Measurements from ENCODE around the gene CRYAB. TPM values are rescaled to one million over a fixed set of nuclear protein-coding genes. Genes with fewer than 3 reads are reported as not detected.

CRYAB gene
- total RNA-seq, 4 donors from 2014 or later: 82.4 to 1,340 (median 304) TPM

DNA sequence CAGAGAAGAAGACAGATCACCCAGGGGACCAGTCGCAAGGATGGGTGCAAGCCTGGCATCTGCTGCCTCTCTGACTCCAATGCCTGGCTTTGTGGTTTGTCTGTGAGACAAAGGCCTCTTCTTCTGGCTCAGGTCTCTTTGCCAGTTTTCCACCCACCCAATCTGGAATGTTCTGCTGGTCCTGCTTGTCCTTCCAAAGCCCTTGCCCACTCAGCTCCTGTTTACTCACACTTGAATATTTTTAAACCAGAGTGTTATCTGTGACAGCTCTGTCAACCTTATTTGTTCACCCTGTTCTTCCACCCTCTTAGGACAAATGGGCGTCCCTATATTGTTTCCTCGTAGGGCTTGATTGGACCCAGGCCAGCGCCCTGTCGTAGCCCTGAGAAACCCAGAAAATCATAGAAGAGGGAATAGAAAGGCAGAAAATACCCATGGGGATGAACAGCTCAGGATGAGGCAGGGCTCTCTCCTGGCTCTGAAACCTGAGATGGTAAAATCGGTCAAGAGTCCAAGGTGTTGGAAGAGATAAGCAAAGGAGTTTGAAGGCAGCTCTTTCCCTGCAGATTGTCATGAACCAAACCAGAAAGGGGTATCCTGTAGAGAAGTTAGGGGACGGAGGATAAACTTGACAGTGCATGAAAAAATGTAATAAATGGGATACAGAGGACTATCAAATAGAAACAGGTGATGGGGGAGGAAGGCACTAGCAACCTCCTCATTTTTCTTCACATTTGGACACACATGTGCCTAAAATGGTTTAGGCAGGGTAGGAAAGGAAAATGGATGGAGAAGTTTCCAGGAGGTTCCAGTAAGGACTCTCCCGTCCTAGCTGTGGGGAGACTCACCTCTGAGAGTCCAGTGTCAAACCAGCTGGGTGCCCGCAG, 651 bp downstream of the CRYAB start:
- DNase-seq (ENCODE audit: low spot score): no peak
- TF ChIP-seq, protein P1, sequence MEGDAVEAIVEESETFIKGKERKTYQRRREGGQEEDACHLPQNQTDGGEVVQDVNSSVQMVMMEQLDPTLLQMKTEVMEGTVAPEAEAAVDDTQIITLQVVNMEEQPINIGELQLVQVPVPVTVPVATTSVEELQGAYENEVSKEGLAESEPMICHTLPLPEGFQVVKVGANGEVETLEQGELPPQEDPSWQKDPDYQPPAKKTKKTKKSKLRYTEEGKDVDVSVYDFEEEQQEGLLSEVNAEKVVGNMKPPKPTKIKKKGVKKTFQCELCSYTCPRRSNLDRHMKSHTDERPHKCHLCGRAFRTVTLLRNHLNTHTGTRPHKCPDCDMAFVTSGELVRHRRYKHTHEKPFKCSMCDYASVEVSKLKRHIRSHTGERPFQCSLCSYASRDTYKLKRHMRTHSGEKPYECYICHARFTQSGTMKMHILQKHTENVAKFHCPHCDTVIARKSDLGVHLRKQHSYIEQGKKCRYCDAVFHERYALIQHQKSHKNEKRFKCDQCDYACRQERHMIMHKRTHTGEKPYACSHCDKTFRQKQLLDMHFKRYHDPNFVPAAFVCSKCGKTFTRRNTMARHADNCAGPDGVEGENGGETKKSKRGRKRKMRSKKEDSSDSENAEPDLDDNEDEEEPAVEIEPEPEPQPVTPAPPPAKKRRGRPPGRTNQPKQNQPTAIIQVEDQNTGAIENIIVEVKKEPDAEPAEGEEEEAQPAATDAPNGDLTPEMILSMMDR (IDR thresholded peaks at IDR 0.05): no peak

GRCh38 chr11:111909378-111909777, 2.2 kb downstream of the CRYAB start:
- no peak for DNase-seq (ENCODE audit: low spot score)
- TF ChIP-seq, protein P1 (IDR thresholded peaks at IDR 0.05): no peak
- ATAC-seq (ENCODE audit: low FRiP score): no peak

More for the DNA sequence above, 651 bp downstream of the CRYAB start:
- no peak for ATAC-seq (ENCODE audit: low FRiP score)

DNA sequence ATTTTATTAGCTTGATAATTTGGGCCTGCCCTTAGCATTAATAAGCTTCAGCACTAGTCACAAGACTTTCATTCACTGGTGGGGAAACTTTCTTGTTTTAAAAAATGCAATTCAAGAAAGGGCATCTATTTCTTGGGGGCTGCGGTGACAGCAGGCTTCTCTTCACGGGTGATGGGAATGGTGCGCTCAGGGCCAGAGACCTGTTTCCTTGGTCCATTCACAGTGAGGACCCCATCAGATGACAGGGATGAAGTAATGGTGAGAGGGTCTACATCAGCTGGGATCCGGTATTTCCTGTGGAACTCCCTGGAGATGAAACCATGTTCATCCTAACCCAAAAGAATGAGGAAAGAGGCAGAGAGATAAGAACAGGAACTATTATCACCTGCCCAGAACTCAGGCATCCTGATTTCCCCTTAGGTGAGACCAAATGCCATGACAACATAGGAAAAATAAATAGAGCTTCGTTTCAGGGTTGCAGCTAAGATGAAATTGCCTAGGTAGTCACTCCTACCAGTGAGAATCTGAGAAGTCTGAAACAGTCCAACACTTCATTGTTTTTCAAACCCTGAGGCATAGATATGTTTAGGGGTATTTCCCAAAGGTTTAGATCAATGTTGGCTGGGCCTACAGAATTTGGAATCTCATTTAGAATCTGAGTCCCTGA, 2.8 kb downstream of the CRYAB start:
- DNase-seq (ENCODE audit: low spot score): no peak

DNA sequence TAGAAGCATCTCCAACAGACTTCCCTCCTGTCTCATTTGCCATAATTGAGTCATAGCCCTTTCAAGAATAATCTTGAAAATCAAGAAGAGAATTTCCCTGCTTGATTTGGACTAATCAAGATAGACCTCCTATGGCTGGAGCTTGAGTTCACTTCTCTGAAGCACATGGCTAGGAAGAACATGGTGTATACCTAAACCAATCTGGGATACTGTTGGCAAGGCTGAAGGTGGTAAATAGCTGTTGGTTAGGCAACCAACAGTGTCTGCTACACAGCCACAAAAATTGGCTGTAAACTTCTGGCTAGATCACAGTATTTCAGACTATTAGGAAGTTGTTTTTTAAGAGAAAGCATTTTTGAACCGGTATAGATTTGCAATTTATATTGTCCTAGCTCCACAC, 4.9 kb downstream of the CRYAB start:
- ATAC-seq (ENCODE audit: low FRiP score): no peak
- no peak for DNase-seq (ENCODE audit: low spot score)
- TF ChIP-seq, protein P1 (IDR thresholded peaks at IDR 0.05): no peak

More for the DNA sequence above, 2.8 kb downstream of the CRYAB start:
- TF ChIP-seq, protein P1 (IDR thresholded peaks at IDR 0.05): no peak
- ATAC-seq (ENCODE audit: low FRiP score): no peak

DNA sequence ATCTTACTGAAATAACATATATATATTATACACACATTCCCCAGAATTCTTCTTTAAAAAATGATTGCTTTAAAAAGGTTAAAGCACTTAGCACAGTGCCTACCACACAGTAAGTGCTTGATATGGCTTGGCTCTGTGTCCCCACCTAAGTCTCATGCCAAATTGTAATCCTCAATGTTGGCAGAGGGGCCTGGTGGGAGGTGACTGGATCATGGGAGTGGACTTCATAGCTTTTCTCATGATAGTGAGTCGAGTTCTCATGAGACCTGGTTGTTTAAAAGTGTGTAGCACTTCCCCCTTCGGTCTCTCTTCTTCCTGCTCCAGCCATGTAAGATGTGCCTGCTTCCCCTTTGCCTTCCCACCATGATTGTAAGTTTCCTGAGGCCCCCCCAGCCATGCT, 6.2 kb downstream of the CRYAB start:
- TF ChIP-seq, protein P1 (IDR thresholded peaks at IDR 0.05): no peak
- ATAC-seq (ENCODE audit: low FRiP score) (no peak), DNase-seq (ENCODE audit: low spot score) (no peak)

GRCh38 chr11:111886844-111887243, 24.7 kb downstream of the CRYAB start:
- no peak for DNase-seq (ENCODE audit: low spot score)
- no peak for ATAC-seq (ENCODE audit: low FRiP score)
- TF ChIP-seq, protein P1 (IDR thresholded peaks at IDR 0.05): no peak
